Measurements from ENCODE around the gene SPAG9. TPM values are rescaled to one million over a fixed set of nuclear protein-coding genes. Genes with fewer than 3 reads are reported as not detected.
"Not testable (repeated sequence)": the region's sequence is repeated elsewhere in the genome, so short reads cannot be mapped to it uniquely, and the experiment has no call there.

Gene SPAG9
- total RNA-seq, 1 donor from 2014 or later = 116 TPM

DNA sequence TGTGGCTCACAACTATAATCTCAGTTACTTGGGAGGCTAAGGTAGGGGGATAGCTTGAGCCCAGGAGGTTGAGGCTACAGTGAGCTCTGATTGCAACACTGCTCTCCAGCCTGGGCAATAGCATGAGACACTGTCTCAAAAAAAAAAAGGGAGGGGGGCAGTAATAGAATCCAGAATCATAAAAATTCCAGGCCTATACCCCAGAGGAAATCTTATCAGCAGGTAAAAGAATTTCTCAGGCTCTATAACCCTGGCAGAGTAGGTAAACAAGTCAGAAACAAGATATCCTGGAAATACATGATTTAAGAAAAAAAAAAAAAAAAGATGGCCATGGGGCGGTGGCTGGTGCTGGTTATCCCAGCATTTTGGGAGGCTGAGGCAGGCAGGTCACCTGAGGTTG is 12.9 kb downstream of the SPAG9 start:
- DNase-seq (no peak), ATAC-seq (no peak)
- H3K27me3 ChIP-seq = no peaks in the 10 kb centered on the region
- TF ChIP-seq, protein P1, sequence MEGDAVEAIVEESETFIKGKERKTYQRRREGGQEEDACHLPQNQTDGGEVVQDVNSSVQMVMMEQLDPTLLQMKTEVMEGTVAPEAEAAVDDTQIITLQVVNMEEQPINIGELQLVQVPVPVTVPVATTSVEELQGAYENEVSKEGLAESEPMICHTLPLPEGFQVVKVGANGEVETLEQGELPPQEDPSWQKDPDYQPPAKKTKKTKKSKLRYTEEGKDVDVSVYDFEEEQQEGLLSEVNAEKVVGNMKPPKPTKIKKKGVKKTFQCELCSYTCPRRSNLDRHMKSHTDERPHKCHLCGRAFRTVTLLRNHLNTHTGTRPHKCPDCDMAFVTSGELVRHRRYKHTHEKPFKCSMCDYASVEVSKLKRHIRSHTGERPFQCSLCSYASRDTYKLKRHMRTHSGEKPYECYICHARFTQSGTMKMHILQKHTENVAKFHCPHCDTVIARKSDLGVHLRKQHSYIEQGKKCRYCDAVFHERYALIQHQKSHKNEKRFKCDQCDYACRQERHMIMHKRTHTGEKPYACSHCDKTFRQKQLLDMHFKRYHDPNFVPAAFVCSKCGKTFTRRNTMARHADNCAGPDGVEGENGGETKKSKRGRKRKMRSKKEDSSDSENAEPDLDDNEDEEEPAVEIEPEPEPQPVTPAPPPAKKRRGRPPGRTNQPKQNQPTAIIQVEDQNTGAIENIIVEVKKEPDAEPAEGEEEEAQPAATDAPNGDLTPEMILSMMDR (IDR thresholded peaks at IDR 0.05) = no peak
- H3K36me3 ChIP-seq = no peaks in the 10 kb centered on the region
- no peak overlapping the region for H3K27ac ChIP-seq
- no peak overlapping the region for H3K4me3 ChIP-seq
- intact Hi-C loops (cut with DNase I) = no loop called here
- H3K4me1 ChIP-seq = peaks cover 19% of the 10 kb centered on the region
- no peaks in the 10 kb centered on the region for H3K9me3 ChIP-seq

DNA sequence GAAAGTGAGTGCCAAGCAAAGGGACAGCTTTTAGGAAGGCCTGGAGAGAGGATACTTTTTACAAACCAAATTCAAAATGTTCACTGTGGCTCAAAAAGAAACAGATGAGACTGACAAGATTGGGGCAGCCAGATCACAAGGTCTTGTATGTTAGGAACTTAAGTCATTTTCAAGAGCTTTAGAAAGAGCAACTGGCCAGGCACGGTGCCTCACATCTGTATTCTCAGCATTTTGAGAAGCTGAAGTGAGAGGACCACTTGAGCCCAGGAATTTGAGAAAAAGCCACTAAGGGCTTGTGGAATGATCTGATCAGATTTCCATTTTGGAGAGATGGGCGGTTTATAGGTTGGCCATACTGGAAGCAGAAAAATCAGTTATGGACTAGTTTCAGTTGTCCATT is 17.2 kb downstream of the SPAG9 start:
- Histone ChIP-seq H3K4me1 (peaks cover 22% of the 10 kb centered on the region), H3K4me3 (no peak overlapping the region), H3K36me3 (no peaks in the 10 kb centered on the region), H3K27ac (peak overlapping the region; percentile 30), H3K9me3 (no peaks in the 10 kb centered on the region), H3K27me3 (no peaks in the 10 kb centered on the region)
- DNase-seq = no peak
- TF ChIP-seq, protein P1 (IDR thresholded peaks at IDR 0.05) = no peak
- peak; percentile 54 for ATAC-seq
- intact Hi-C loops (cut with DNase I) = no loop called here

DNA sequence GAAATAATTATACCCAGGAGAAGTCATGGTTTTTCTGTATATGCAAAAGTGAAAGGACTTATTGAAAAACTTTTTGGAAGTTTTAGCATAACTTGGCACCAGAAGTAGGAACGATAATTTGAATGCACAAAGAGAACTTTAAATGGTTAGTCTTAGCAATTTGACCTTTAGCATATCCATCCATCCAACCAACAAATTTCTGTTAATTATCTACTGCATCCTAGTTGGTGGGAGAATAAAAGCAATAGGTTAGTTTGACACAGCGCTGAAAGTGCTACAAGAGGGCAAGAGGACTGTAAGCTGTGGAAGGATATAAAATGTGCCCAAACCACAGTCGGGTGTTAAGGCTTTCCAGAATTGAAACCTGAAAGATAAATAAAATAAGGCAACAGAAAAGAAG is 17.6 kb downstream of the SPAG9 start:
- Histone ChIP-seq H3K27ac (peak overlapping the region; percentile 30), H3K4me3 (no peak overlapping the region), H3K9me3 (no peaks in the 10 kb centered on the region), H3K4me1 (peaks cover 22% of the 10 kb centered on the region), H3K27me3 (no peaks in the 10 kb centered on the region), H3K36me3 (no peaks in the 10 kb centered on the region)
- DNase-seq = no peak
- intact Hi-C loops (cut with DNase I) = no loop called here
- TF ChIP-seq, protein P1 (IDR thresholded peaks at IDR 0.05) = no peak
- no peak for ATAC-seq

- TF ChIP-seq, protein P1 (IDR thresholded peaks at IDR 0.05) = no peak
- no peak overlapping the region for H3K4me3 ChIP-seq
- peak overlapping the region; percentile 24 for H3K27ac ChIP-seq
- DNase-seq = no peak
- peaks cover 19% of the 10 kb centered on the region for H3K4me1 ChIP-seq
- H3K9me3 ChIP-seq = no peaks in the 10 kb centered on the region
- H3K36me3 ChIP-seq = no peaks in the 10 kb centered on the region
- intact Hi-C loops (cut with DNase I) = no loop called here
- no peaks in the 10 kb centered on the region for H3K27me3 ChIP-seq
- peak; percentile 88 for ATAC-seq
These were observed 22.8 kb downstream of the SPAG9 start for GRCh38 chr17:51097708-51098446.

DNA sequence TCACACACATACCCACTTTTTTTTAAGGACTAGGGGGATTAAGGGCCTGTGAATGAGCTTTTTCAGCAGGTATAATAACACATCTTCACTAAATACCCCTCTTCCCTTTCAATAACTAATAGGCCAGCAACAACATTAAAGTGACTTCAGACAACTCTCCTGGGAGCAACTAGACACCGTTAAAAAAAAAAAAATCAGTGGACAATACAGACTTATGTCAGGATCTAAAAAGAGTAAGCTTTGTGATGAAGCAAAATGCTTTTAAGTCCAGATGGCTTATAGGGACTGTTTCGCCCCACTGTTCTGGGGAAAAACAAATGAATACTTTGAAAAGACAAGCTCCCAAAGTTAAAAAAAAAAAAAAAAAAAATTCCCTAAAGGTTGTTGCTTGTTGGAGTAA is 29.0 kb downstream of the SPAG9 start:
- H3K36me3 ChIP-seq = no peaks in the 10 kb centered on the region
- no peak for DNase-seq
- no peaks in the 10 kb centered on the region for H3K9me3 ChIP-seq
- H3K4me1 ChIP-seq = peaks cover 16% of the 10 kb centered on the region
- no peaks in the 10 kb centered on the region for H3K27me3 ChIP-seq
- TF ChIP-seq, protein P1 (IDR thresholded peaks at IDR 0.05) = no peak
- no peak overlapping the region for H3K27ac ChIP-seq
- ATAC-seq = no peak
- intact Hi-C loops (cut with DNase I) = no loop called here
- no peak overlapping the region for H3K4me3 ChIP-seq

GRCh38 chr17:51088868-51089267 is 31.8 kb downstream of the SPAG9 start:
- H3K36me3 ChIP-seq; intact Hi-C loops (cut with DNase I); H3K27ac ChIP-seq; H3K4me3 ChIP-seq; H3K27me3 ChIP-seq; H3K9me3 ChIP-seq: not testable (repeated sequence)
- peaks cover 29% of the 10 kb centered on the region for H3K4me1 ChIP-seq
- ATAC-seq (peak; percentile 62), DNase-seq (peak; percentile 86)

All from upper lobe of right lung (tissue), 1 donor.